ENCODE results near the gene PAWR.
"Not testable (repeated sequence)": the region's sequence is repeated elsewhere in the genome, so short reads cannot be mapped to it uniquely, and the experiment has no call there.

PAWR gene

GRCh38 chr12:79644274-79645234, 46.2 kb downstream of the PAWR start:
- DNase-seq: no peak

DNA sequence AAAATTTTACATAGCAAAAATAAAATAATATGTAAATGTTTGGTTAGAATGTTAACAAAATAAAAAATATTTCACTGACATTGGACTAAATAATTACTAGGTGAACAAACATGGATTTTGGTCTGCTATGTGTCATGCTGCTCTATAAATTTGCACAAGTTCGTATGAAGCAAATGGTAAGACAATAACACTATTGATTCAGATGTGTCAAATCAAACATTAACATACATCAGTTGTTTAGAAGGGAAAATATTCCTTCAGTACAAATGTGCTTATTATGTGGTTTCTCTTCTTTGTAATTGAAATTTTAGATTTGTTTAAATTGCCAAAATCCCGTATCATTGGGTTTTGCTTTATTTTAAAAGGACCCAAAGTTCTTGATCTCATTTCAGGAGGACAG, 46.9 kb downstream of the PAWR start:
- no peak for DNase-seq

DNA sequence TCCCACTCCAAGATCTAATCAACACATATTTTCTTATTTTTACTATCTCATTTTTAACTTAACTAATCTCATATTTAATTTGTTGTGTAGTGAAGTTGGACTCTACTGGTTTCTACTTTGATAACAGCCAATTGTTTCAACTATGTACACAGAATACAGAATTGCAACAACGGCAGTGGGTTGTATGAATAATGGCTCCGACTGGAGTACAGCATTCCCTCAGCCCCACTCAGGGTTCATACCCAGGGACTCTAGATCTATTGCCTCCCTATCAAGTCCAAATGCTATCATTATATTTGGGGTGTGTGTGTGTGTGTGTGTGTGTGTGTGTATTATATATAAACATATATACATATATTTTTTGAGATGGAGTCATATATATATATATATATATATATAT, 52.3 kb downstream of the PAWR start:
- DNase-seq: no peak

- DNase-seq: no peak
Measured at GRCh38 chr12:79637093-79637492, 53.7 kb downstream of the PAWR start.

DNA sequence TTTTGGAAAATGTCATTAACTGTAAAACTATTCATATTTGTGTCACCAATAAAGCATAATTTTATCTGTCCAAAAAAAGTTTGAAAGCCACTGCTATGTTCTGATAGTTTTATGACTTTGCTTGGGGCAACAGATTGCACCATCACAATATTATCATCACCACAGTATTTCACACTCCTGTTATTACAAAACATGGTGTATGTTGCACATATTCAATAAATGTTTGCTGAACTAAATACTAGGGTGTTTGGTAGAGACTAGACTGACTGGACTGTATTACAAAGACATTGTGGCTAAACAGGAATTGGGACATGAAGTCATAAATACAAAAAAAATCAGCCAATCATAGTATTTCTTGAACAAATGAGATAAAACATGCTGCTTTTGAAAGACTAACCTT, 55.1 kb downstream of the PAWR start:
- no peak for DNase-seq

GRCh38 chr12:79634957-79635471, 55.8 kb downstream of the PAWR start:
- DNase-seq: no peak

DNA sequence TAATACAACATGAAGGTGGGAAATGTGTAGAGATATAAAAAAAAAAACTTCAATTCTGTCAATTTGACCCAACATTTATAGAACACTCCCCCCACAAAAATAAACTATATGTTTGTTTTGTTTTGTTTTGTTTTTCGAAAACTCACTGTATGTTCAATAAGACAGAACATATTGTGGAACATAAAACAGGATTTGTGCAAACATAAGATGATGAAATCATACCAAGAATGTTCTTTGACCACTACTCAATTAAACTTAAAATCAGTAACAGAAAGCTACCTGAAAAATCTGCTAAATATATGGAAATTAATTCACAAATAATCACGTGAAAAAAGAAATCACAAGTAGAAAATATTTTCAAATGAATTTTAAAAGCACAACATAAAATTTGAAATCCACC, 61.2 kb downstream of the PAWR start:
- DNase-seq: no peak

GRCh38 chr12:79626735-79627134, 64.0 kb downstream of the PAWR start:
- DNase-seq: not testable (repeated sequence)

- DNase-seq: no peak
Measured at GRCh38 chr12:79624378-79624777, 66.4 kb downstream of the PAWR start.

GRCh38 chr12:79619872-79620562, 70.7 kb downstream of the PAWR start:
- DNase-seq: no peak

GRCh38 chr12:79618848-79619404, 71.8 kb downstream of the PAWR start:
- no peak for DNase-seq

DNA sequence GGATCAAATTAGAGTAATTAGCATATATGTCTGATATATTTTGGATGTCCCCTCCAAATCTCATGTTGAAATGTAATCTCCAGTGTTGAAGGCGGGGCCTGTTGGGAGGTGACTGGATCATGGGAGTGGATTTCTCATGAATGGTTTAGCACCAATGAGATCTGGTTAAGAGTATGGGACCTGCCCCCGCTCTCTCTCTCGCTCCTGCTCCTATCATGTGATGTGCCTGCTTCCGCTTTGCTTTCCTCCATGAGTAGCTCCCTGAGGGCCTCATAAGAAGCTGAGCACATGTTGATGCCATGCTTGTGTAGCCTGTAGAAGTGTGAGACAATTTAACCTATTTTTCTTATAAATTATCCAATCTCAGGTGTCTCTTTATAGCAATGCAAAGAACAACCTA, 73.1 kb downstream of the PAWR start:
- DNase-seq: no peak

DNA sequence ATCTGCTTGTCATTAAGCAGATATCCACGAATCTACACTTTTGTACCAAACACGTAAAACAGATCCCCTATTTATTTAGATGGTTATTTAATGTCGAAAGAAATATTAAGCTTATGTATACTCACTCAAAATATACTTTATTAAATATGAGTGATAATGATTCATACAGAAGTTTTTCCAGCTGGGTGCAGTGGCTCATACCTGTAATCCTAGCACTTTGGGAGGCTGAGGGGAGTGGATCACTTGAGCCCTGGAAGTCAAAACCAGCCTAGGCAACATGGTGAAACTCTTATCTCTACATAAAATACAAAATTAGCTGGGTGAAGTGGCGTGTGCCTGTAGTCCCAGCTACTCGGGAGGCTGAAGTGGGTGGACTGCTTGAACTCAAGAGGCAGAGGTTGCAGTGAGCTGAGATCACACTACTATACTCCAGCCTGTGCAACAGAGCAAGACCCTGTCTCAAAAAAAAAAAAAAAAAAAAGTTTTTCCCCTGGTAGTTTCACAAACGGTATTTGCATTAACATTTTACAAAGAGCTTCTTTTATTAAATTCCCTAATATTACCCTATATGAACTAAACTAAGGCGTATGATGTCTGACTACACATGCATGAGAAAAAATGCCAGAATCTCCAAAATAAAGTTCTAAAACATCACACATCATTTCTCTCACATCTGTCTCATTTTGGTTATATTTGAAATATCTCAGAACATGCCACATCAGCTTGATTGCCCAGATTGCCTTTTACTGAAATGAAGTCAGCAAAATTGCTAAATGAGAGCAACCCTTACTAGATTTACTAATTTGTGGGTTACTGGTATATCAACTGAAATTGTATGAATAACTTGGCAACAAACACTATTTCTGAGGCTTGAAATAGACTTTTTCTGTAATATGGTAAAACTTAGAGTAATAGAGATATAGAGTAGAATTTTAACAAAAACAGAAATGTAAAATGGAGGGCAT, 74.9 kb downstream of the PAWR start:
- no peak for DNase-seq

GRCh38 chr12:79614730-79615129, 76.0 kb downstream of the PAWR start:
- DNase-seq: no peak

DNA sequence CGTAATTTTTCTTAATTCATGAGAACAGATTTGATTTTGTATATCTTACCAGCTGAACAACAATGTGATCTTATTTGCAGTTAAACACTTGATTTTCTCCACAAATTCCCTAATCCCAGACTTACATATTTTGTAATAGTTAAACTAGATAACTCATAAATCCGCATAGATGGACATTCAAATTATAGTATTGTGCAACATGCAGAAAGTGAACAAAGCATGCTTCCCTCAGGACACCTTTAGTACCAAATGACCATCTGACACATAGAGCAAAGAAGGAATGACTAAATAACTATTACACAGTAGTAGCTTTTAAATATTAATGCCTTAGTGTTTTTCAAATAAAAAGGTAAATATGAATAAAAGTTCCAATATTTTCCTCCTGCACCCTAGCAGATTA, 88.9 kb downstream of the PAWR start:
- no peak for DNase-seq

DNA sequence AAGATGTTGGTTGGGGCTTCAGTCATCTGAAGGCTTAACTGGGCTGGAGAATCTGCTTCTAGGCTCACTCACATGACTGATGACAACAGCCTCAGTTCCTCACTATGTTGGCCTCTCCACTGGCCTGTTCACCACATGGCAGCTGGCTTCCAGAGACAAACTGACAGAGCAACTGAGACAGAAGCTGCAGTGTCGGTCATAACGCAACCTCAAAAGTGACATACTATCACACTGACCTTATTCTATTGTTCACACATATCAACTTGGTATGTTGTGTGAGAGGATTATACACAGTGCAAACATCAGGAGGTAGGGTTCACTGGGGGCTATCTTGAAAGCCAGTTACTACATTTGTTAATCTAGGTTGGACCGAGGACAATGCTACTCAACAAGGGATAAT, 92.9 kb downstream of the PAWR start:
- DNase-seq: no peak

GRCh38 chr12:79596719-79597350, 93.9 kb downstream of the PAWR start:
- no peak for DNase-seq

GRCh38 chr12:79595273-79595672, 95.5 kb downstream of the PAWR start:
- no peak for DNase-seq

DNA sequence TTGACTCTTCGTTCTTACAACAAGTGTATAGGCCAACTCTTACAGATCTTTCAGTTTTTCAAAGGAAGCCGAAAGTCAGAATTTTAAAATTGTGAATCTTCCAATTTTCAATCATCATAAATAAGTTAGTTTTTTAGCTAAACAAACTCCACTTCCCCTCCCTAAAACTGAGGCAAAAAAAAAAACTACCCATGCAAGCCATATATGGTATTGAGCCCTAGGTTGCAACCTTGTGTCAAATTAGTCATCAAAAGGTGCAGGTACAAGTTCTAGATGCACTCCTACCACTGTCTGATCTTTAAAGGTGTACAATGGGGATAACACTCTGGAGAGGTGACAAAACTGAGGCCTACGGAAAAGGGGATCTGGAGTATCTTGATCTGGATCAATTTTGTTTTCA, 97.9 kb downstream of the PAWR start:
- DNase-seq: no peak

GRCh38 chr12:79591988-79592387, 98.8 kb downstream of the PAWR start:
- DNase-seq: no peak

DNA sequence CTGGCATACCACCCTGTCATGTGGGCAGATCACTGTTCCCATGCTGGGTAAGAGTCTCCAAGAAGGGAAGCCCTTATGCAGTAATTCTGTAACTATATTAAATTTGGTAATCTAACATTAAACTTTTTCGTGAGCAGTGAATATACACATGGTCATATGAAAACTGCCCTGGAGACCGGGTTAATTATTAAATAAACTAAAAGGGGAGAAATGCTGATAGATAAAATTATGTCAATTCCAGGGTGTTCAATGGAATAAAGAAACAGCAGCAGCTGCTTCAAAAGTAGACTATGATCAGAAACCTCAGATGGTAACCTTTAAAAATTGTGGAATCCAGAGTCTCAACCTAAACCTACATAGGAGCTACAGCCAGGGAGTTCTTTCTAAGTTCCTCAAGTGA, 100.0 kb downstream of the PAWR start:
- no peak for DNase-seq

- no peak for DNase-seq
Measured at GRCh38 chr12:79587368-79587767, 103.4 kb downstream of the PAWR start.

All from NCI-H2081 treated with DMSO at 0.1 percent for 48 hours (cell line).